SU-DHL-6 (cell line): ENCODE data around the gene LRCH1.

Experiments
- H2AFZ ChIP-seq: fragments of 200-600 bp; sonication (generic); 2 replicates; pipeline ENCODE4 v1.6.1; 2014; ENCODE audit warnings: low read depth, mild to moderate bottlenecking, moderate library complexity, mixed read lengths, antibody characterized with exemption, low read length; ENCODE audit not compliant: severe bottlenecking
- H3F3A ChIP-seq: fragments of 200-600 bp; shearing (Covaris generic); 2 replicates; pipeline ENCODE4 v1.6.0; 2016; ENCODE audit warnings: antibody characterized with exemption, mild to moderate bottlenecking; ENCODE audit not compliant: insufficient read depth
- H3K27ac ChIP-seq: fragments of 200-600 bp; sonication (generic); 2 replicates; pipeline ENCODE4 v1.5.1; 2016; ENCODE audit warnings: low read depth, mild to moderate bottlenecking, low read length, moderate library complexity, mixed read lengths
- H3K27me3 ChIP-seq: fragments of 200-600 bp; sonication (generic), shearing (Covaris generic); 2 replicates; pipeline ENCODE4 v1.6.0; 2014; ENCODE audit warnings: mild to moderate bottlenecking, low read length
- H3K36me3 ChIP-seq: fragments of 200-600 bp; sonication (generic); 2 replicates; pipeline ENCODE4 v1.6.1; 2014; ENCODE audit warnings: mild to moderate bottlenecking, low read length, mixed read lengths
- H3K4me2 ChIP-seq: fragments of 300-600, 200-600 bp; shearing (Covaris generic), sonication (generic); 2 replicates; pipeline ENCODE4 v1.6.0; 2014; ENCODE audit warnings: low read length, low read depth, mild to moderate bottlenecking; ENCODE audit not compliant: poor library complexity, severe bottlenecking
- H3K4me3 ChIP-seq: fragments of 200-600 bp; sonication (generic); 2 replicates; pipeline ENCODE4 v1.5.1; 2014; ENCODE audit warnings: antibody characterized with exemption, low read length, mild to moderate bottlenecking, mixed read lengths; ENCODE audit not compliant: insufficient read depth, poor library complexity, severe bottlenecking
- H3K79me2 ChIP-seq: fragments of 200-600 bp; sonication (generic); 2 replicates; pipeline ENCODE4 v1.6.1; 2014; ENCODE audit warnings: mild to moderate bottlenecking, low read length, moderate library complexity; ENCODE audit not compliant: insufficient read depth
- H3K9ac ChIP-seq: fragments of 200-600 bp; sonication (generic); 2 replicates; pipeline ENCODE4 v1.7.0; 2014; ENCODE audit warnings: mild to moderate bottlenecking, low read length
- H3K9me2 ChIP-seq: fragments of 200-600 bp; sonication (generic); replicated peaks from 2 replicates; pipeline ENCODE4 v1.6.1; 2014; ENCODE audit warnings: low read length; ENCODE audit not compliant: insufficient read depth
- H3K9me3 ChIP-seq: fragments of 200-600 bp; sonication (generic); 2 replicates; pipeline ENCODE4 v1.6.1; 2014; ENCODE audit warnings: low read length, mixed read lengths; ENCODE audit not compliant: insufficient read depth
- H4K20me1 ChIP-seq: fragments of 200-600 bp; sonication (generic); 2 replicates; pipeline ENCODE4 v1.6.1; 2014; ENCODE audit warnings: low read depth, mild to moderate bottlenecking, antibody characterized with exemption, low read length, moderate library complexity, mixed read lengths
- CTCF ChIP-seq: fragments of 200-600 bp; sonication (generic); IDR thresholded peaks from one replicate; pipeline ENCODE4 v1.5.1; 2017; ENCODE audit warnings: antibody characterized with exemption, mild to moderate bottlenecking, low read length, moderate library complexity; ENCODE audit not compliant: insufficient read depth, poor library complexity, severe bottlenecking
- EZH2phosphoT487 ChIP-seq: fragments of 200-600 bp; sonication (generic), shearing (Covaris generic); conservative IDR thresholded peaks from 2 replicates; pipeline ENCODE4 v1.6.1; 2018; ENCODE audit warnings: mild to moderate bottlenecking, antibody characterized with exemption, low read length, moderate library complexity, mixed read lengths

Gene LRCH1

GRCh38 chr13:46575301-46575771 is 22.4 kb downstream of the LRCH1 start:
- H3K4me2 ChIP-seq: no peak overlapping the region
- H2AFZ ChIP-seq: no peak overlapping the region
- peaks cover 47% of the 10 kb centered on the region; the same call in 1 of the 2 replicates for H4K20me1 ChIP-seq
- H3F3A ChIP-seq: no peaks in the 10 kb centered on the region; the same call in 1 of the 2 replicates
- no peak overlapping the region for H3K9ac ChIP-seq
- no peaks in the 10 kb centered on the region for H3K9me3 ChIP-seq
- no peaks in the 10 kb centered on the region for H3K36me3 ChIP-seq
- no peaks in the 10 kb centered on the region for H3K27me3 ChIP-seq
- peaks cover 63% of the 10 kb centered on the region for H3K79me2 ChIP-seq
- H3K4me3 ChIP-seq: no peak overlapping the region
- no peaks in the 10 kb centered on the region for H3K9me2 ChIP-seq
- TF ChIP-seq CTCF: no peak
- no peak for TF ChIP-seq EZH2phosphoT487
- H3K27ac ChIP-seq: no peak overlapping the region

GRCh38 chr13:46575818-46576221 is 22.9 kb downstream of the LRCH1 start:
- H3K27ac ChIP-seq: no peak overlapping the region
- H4K20me1 ChIP-seq: peaks cover 43% of the 10 kb centered on the region; the same call in 1 of the 2 replicates
- peaks cover 60% of the 10 kb centered on the region for H3K79me2 ChIP-seq
- no peak overlapping the region for H2AFZ ChIP-seq
- no peak overlapping the region for H3K4me2 ChIP-seq
- TF ChIP-seq EZH2phosphoT487: no peak
- no peak for TF ChIP-seq CTCF
- H3K36me3 ChIP-seq: no peaks in the 10 kb centered on the region
- H3K9me2 ChIP-seq: no peaks in the 10 kb centered on the region
- H3K27me3 ChIP-seq: no peaks in the 10 kb centered on the region
- no peak overlapping the region for H3K4me3 ChIP-seq
- H3K9ac ChIP-seq: no peak overlapping the region
- H3F3A ChIP-seq: no peaks in the 10 kb centered on the region; the same call in 1 of the 2 replicates
- H3K9me3 ChIP-seq: no peaks in the 10 kb centered on the region

GRCh38 chr13:46576762-46577161 is 23.8 kb downstream of the LRCH1 start:
- peaks cover 38% of the 10 kb centered on the region; the same call in 1 of the 2 replicates for H4K20me1 ChIP-seq
- peaks cover 58% of the 10 kb centered on the region for H3K79me2 ChIP-seq
- no peak for TF ChIP-seq CTCF
- no peak for TF ChIP-seq EZH2phosphoT487

More at GRCh38 chr13:46576762-46577161, 23.8 kb downstream of the LRCH1 start:
- Histone ChIP-seq H3K9ac (no peak overlapping the region), H3K36me3 (no peaks in the 10 kb centered on the region), H3K4me2 (no peak overlapping the region), H3K9me3 (no peaks in the 10 kb centered on the region), H3F3A (no peaks in the 10 kb centered on the region; the same call in 1 of the 2 replicates), H3K9me2 (no peaks in the 10 kb centered on the region), H3K4me3 (no peak overlapping the region), H2AFZ (no peak overlapping the region), H3K27ac (no peak overlapping the region), H3K27me3 (no peaks in the 10 kb centered on the region)
